Liver (tissue), 9 donors: Measurements from ENCODE around the gene AMOTL1. TPM values are rescaled to one million over a fixed set of nuclear protein-coding genes. Genes with fewer than 3 reads are reported as not detected.

Experiments used
- DNase-seq: peaks from one replicate; pipeline ENCODE4 v3.0.0-alpha.2; 2017; ENCODE audit warnings: low spot score
- H3K27ac ChIP-seq, 2 donors: one replicate each; pipeline ENCODE4 v1.7.0; 2013; ENCODE audit warnings: inconsistent platforms in 2 of 2, low read length in 2 of 2, control low read depth in 1 of 2, low read depth in 1 of 2, mild to moderate bottlenecking in 1 of 2
- H3K27me3 ChIP-seq, 4 donors: one replicate each; pipeline versions ENCODE4 v1.6.1 to v1.7.0; 2013; ENCODE audit warnings: low read length in 3 of 4, inconsistent platforms in 1 of 4, mild to moderate bottlenecking in 1 of 4, moderate library complexity in 1 of 4; ENCODE audit not compliant: control insufficient read depth in 4 of 4, insufficient read depth in 4 of 4
- H3K36me3 ChIP-seq, 4 donors: one replicate each; pipeline versions ENCODE4 v1.6.1 to v1.7.0; 2013; ENCODE audit warnings: low read length in 3 of 4, mild to moderate bottlenecking in 3 of 4, low read depth in 1 of 4, moderate library complexity in 1 of 4; ENCODE audit not compliant: control insufficient read depth in 4 of 4, insufficient read depth in 3 of 4
- H3K4me1 ChIP-seq, 4 donors: one replicate each; pipeline versions ENCODE4 v1.6.1 to v1.7.0; 2013; ENCODE audit warnings: low read length in 3 of 4, mild to moderate bottlenecking in 3 of 4, moderate library complexity in 1 of 4; ENCODE audit not compliant: control insufficient read depth in 4 of 4, insufficient read depth in 4 of 4
- H3K4me3 ChIP-seq, 3 donors: one replicate each; pipeline versions ENCODE4 v1.6.1 to v1.7.0; 2013; ENCODE audit warnings: low read length in 3 of 3, control low read depth in 1 of 3, low read depth in 1 of 3, mild to moderate bottlenecking in 1 of 3
- H3K9ac ChIP-seq, 2 donors: one replicate each; pipeline ENCODE4 v1.7.0; 2013; ENCODE audit warnings: low read length in 2 of 2, mild to moderate bottlenecking in 2 of 2, moderate library complexity in 2 of 2, control low read depth in 1 of 2, low read depth in 1 of 2
- H3K9me3 ChIP-seq, 4 donors: one replicate each; pipeline versions ENCODE4 v1.6.1 to v1.7.0; 2013; ENCODE audit warnings: low read length in 3 of 4; ENCODE audit not compliant: control insufficient read depth in 4 of 4
- CTCF ChIP-seq: fragments of 150-350 bp; IDR thresholded peaks from 2 replicates; pipeline ENCODE4 v1.5.1; 2017; ENCODE audit warnings: improper control_type of control experiment, low read depth, low read length; ENCODE audit not compliant: missing input control
- EGR1 ChIP-seq, 2 donors: IDR thresholded peaks; 2 replicates each; pipeline ENCODE4 v1.6.1; 2016 to 2018; ENCODE audit warnings: antibody characterized with exemption in 2 of 2, low read depth in 2 of 2
- FOXA1 ChIP-seq: IDR thresholded peaks from 2 replicates; pipeline ENCODE4 v1.6.1; 2016; ENCODE audit warnings: antibody characterized with exemption
- FOXA2 ChIP-seq: IDR thresholded peaks from 2 replicates; pipeline ENCODE4 v1.6.1; 2016; ENCODE audit warnings: antibody characterized with exemption
- HNF4A ChIP-seq, 2 donors: conservative IDR thresholded peaks; 2 replicates each; pipeline ENCODE4 v1.6.1; 2016; ENCODE audit warnings: antibody characterized with exemption in 2 of 2, mild to moderate bottlenecking in 2 of 2
- HNF4G ChIP-seq: IDR thresholded peaks from 2 replicates; pipeline ENCODE4 v1.6.1; 2016; ENCODE audit warnings: antibody characterized with exemption
- JUND ChIP-seq, 2 donors: IDR thresholded peaks; 2 replicates each; pipeline ENCODE4 v1.6.1; 2016; ENCODE audit warnings: antibody characterized with exemption in 2 of 2
- MAX ChIP-seq: IDR thresholded peaks from 2 replicates; pipeline ENCODE4 v1.6.1; 2016; ENCODE audit warnings: antibody characterized with exemption
- NR2F2 ChIP-seq: IDR thresholded peaks from 2 replicates; pipeline ENCODE4 v1.6.1; 2016; ENCODE audit warnings: antibody characterized with exemption
- RAD21 ChIP-seq, 2 donors: IDR thresholded peaks; 2 replicates each; pipeline ENCODE4 v1.6.1; 2016; ENCODE audit warnings: antibody characterized with exemption in 2 of 2, mild to moderate bottlenecking in 2 of 2
- REST ChIP-seq: IDR thresholded peaks from 2 replicates; pipeline ENCODE4 v1.6.1; 2016; ENCODE audit warnings: antibody characterized with exemption, mild to moderate bottlenecking
- RXRA ChIP-seq, 2 donors: IDR thresholded peaks; 2 replicates each; pipeline ENCODE4 v1.6.1; 2017 to 2018; ENCODE audit warnings: antibody characterized with exemption in 2 of 2, mild to moderate bottlenecking in 1 of 2
- SP1 ChIP-seq: IDR thresholded peaks from 2 replicates; pipeline ENCODE4 v1.6.1; 2018; ENCODE audit warnings: antibody characterized with exemption, mild to moderate bottlenecking
- TAF1 ChIP-seq: conservative IDR thresholded peaks from 2 replicates; pipeline ENCODE4 v1.6.1; 2016; ENCODE audit warnings: antibody characterized with exemption, mild to moderate bottlenecking
- YY1 ChIP-seq: IDR thresholded peaks from 2 replicates; pipeline ENCODE4 v1.6.1; 2016; ENCODE audit warnings: antibody characterized with exemption, mild to moderate bottlenecking
- WGBS: extraction: QIAGEN DNeasy Blood & Tissue Kit; methylation state at CpG from one replicate; pipeline ENCODE4 v1.1.7; 2013; 5-methylcytosine and 5-hydroxymethylcytosine counted together
- polyA plus RNA-seq, 2 donors: library from polyadenylated mRNA; stranded (reverse) in 1 of 2; unstranded in 1 of 2; fragments of 200-250 nt in 1 of 2; fragments of >200 nt in 1 of 2; fragmentation: Nextera tagmentation in 1 of 2; extraction: Ambion mirVana in 1 of 2; gene quantifications; one replicate each; pipeline versions ENCODE4 v1.2.1 to v1.2.3, GENCODE V29; 2013 to 2015
- total RNA-seq, 2 donors: library from RNA; depleted of rRNA; stranded (reverse); fragments of >200 nt; gene quantifications; one replicate each; pipeline ENCODE4 v1.2.3, GENCODE V29; 2014
- TF ChIP-seq, protein P1 (sequence below): IDR thresholded peaks from 2 replicates; pipeline ENCODE4 v1.6.1; 2016; ENCODE audit warnings: antibody characterized with exemption
- donor health status: healthy.
- donor health status: healthy.
- donor health status: healthy.
- donor health status: healthy.
- donor health status: healthy.

AMOTL1 gene
- total and polyA plus RNA-seq, 4 donors = 2.2 to 29.5 (median 7.2) TPM

DNA sequence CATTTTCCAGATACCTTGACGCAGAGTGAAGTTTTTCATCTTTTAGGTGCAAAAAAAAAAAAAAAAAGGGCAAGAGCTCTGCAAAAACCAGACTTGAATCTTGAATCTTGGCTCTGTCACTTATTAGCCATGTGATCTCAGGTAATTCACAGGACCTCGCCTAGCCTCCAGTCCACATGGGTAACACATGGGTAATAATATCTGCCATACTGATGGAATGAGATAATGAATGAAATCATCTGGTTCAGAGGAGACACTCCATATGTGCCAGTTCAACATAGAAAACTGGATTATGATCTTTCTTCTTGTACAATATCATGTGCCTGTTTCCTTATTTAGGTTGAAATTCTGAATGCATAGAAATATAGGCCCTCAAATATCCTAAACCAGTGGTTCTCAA, 8.6 kb upstream of the AMOTL1 start:
- peaks cover 4 to 8% (median 5%) of the 10 kb centered on the region in 4 donors for H3K4me1 ChIP-seq
- no peak for TF ChIP-seq FOXA1
- TF ChIP-seq TAF1 = no peak
- no peak for TF ChIP-seq NR2F2
- no peak for TF ChIP-seq FOXA2
- TF ChIP-seq RXRA (IDR thresholded peaks at IDR 0.05) = no peak
- no peak for TF ChIP-seq RAD21 (IDR thresholded peaks at IDR 0.05)
- no peak for TF ChIP-seq SP1
- TF ChIP-seq CTCF = no peak
- TF ChIP-seq, protein P1, sequence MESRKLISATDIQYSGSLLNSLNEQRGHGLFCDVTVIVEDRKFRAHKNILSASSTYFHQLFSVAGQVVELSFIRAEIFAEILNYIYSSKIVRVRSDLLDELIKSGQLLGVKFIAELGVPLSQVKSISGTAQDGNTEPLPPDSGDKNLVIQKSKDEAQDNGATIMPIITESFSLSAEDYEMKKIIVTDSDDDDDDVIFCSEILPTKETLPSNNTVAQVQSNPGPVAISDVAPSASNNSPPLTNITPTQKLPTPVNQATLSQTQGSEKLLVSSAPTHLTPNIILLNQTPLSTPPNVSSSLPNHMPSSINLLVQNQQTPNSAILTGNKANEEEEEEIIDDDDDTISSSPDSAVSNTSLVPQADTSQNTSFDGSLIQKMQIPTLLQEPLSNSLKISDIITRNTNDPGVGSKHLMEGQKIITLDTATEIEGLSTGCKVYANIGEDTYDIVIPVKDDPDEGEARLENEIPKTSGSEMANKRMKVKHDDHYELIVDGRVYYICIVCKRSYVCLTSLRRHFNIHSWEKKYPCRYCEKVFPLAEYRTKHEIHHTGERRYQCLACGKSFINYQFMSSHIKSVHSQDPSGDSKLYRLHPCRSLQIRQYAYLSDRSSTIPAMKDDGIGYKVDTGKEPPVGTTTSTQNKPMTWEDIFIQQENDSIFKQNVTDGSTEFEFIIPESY = no peak
- TF ChIP-seq EGR1 (IDR thresholded peaks at IDR 0.05; ENCODE audit: low read depth in 2 of 2) = no peak
- no peak for TF ChIP-seq HNF4G
- no peak for TF ChIP-seq YY1
- TF ChIP-seq HNF4A (conservative IDR thresholded peaks at IDR 0.05) = no peak
- TF ChIP-seq MAX = no peak
- TF ChIP-seq JUND (IDR thresholded peaks at IDR 0.05) = no peak
- no peak for TF ChIP-seq REST
- H3K27ac ChIP-seq = no peak overlapping the region
- no peak for DNase-seq
- no peak overlapping the region for H3K9ac ChIP-seq
- H3K4me3 ChIP-seq = no peak overlapping the region
- no peaks in the 10 kb centered on the region for H3K9me3 ChIP-seq
- no peaks in the 10 kb centered on the region for H3K36me3 ChIP-seq
- H3K27me3 ChIP-seq = no peaks in the 10 kb centered on the region
- 93% methylated on average over 2 of the region's 2 CpGs for WGBS

DNA sequence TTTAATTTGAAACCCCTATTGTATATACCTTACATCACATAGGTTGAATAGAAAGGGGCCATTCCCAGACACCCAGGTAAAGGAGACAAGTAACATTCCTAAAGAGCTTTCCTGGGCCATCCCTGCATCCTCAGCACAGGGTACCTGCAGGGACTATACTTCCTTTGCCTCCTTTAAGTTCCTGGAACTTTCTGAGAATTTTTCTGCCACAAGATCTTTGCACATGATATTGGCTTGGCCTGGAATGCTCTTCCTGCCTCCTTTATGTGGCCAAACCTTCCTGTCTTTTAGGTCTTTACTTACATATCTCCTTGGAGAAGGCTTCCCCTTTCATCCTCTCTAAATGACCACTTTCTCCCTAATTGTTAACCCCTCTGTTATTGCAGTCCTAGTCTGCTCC, 7.9 kb upstream of the AMOTL1 start:
- no peak for TF ChIP-seq YY1
- TF ChIP-seq FOXA1 = no peak
- TF ChIP-seq HNF4A (conservative IDR thresholded peaks at IDR 0.05) = no peak
- TF ChIP-seq RAD21 (IDR thresholded peaks at IDR 0.05) = no peak
- TF ChIP-seq EGR1 (IDR thresholded peaks at IDR 0.05; ENCODE audit: low read depth in 2 of 2) = no peak
- TF ChIP-seq TAF1 = no peak
- Histone ChIP-seq H3K4me1 (peaks cover 4 to 8% (median 5%) of the 10 kb centered on the region in 4 donors), H3K9ac (no peak overlapping the region), H3K9me3 (no peaks in the 10 kb centered on the region), H3K36me3 (no peaks in the 10 kb centered on the region), H3K27ac (no peak overlapping the region), H3K27me3 (no peaks in the 10 kb centered on the region), H3K4me3 (no peak overlapping the region)
- DNase-seq = no peak
